SU-DHL-6 (cell line): Measurements from ENCODE around the gene RNF146.

Experiments used
- CTCF ChIP-seq: fragments of 200-600 bp; sonication (generic); IDR thresholded peaks from one replicate; pipeline ENCODE4 v1.5.1; 2017; ENCODE audit warnings: antibody characterized with exemption, mild to moderate bottlenecking, low read length, moderate library complexity; ENCODE audit not compliant: insufficient read depth, poor library complexity, severe bottlenecking
- EZH2phosphoT487 ChIP-seq: fragments of 200-600 bp; sonication (generic), shearing (Covaris generic); conservative IDR thresholded peaks from 2 replicates; pipeline ENCODE4 v1.6.1; 2018; ENCODE audit warnings: mild to moderate bottlenecking, antibody characterized with exemption, low read length, moderate library complexity, mixed read lengths

GRCh38 chr6:127301199-127301700 is 34.6 kb downstream of the RNF146 start:
- TF ChIP-seq CTCF, result no peak
- no peak for TF ChIP-seq EZH2phosphoT487
